Measurements from ENCODE around the gene TNFSF9.
"Not testable (repeated sequence)": the region's sequence is repeated elsewhere in the genome, so short reads cannot be mapped to it uniquely, and the experiment has no call there.

The TNFSF9 gene

GRCh38 chr19:6551091-6551490, 20.3 kb downstream of the TNFSF9 start:
- peaks cover 15% of the 10 kb centered on the region for H3K4me1 ChIP-seq
- H3K27ac ChIP-seq = no peak overlapping the region
- no peaks in the 10 kb centered on the region for H3K27me3 ChIP-seq
- no peak for TF ChIP-seq Cebpa-rat (IDR thresholded peaks at IDR 0.05)
- no peak overlapping the region for H3K4me2 ChIP-seq
- no peak overlapping the region for H3K4me3 ChIP-seq
- no peaks in the 10 kb centered on the region for H3K36me3 ChIP-seq
- no peaks in the 10 kb centered on the region for H4K20me1 ChIP-seq
- H3K9ac ChIP-seq = no peak overlapping the region
- peaks cover 35% of the 10 kb centered on the region for H3K9me3 ChIP-seq

- Histone ChIP-seq H3K4me3 (no peak overlapping the region), H3K27ac (peak overlapping the region; percentile 52; the same call in 1 of the 2 replicates), H3K4me2 (peak overlapping the region; percentile 66)
Observed at GRCh38 chr19:6551607-6552450, 21.0 kb downstream of the TNFSF9 start.

GRCh38 chr19:6556043-6556449, 25.2 kb downstream of the TNFSF9 start:
- no peak overlapping the region for H3K4me3 ChIP-seq
- no peak overlapping the region for H3K4me2 ChIP-seq
- no peaks in the 10 kb centered on the region for H4K20me1 ChIP-seq
- H3K4me1 ChIP-seq = peaks cover 22% of the 10 kb centered on the region
- H3K27ac ChIP-seq = no peak overlapping the region
- H3K9me3 ChIP-seq = peaks cover 8% of the 10 kb centered on the region
- H3K36me3 ChIP-seq = no peaks in the 10 kb centered on the region
- no peaks in the 10 kb centered on the region for H3K27me3 ChIP-seq
- H3K9ac ChIP-seq = no peak overlapping the region
- no peak for TF ChIP-seq Cebpa-rat (IDR thresholded peaks at IDR 0.05)

More at GRCh38 chr19:6551607-6552450, 21.0 kb downstream of the TNFSF9 start:
- Histone ChIP-seq H4K20me1 (no peaks in the 10 kb centered on the region), H3K27me3 (no peaks in the 10 kb centered on the region), H3K9me3 (peaks cover 28% of the 10 kb centered on the region), H3K36me3 (no peaks in the 10 kb centered on the region), H3K4me1 (peaks cover 22% of the 10 kb centered on the region), H3K9ac (no peak overlapping the region)
- TF ChIP-seq Cebpa-rat (IDR thresholded peaks at IDR 0.05) = no peak

GRCh38 chr19:6556480-6557195, 25.8 kb downstream of the TNFSF9 start:
- H3K9ac ChIP-seq = no peak overlapping the region
- no peaks in the 10 kb centered on the region for H3K27me3 ChIP-seq
- H3K4me2 ChIP-seq = peak overlapping the region; percentile 39
- H3K27ac ChIP-seq = no peak overlapping the region
- no peaks in the 10 kb centered on the region for H3K36me3 ChIP-seq
- H3K9me3 ChIP-seq = peaks cover 2% of the 10 kb centered on the region; the same call in 1 of the 2 replicates
- H3K4me1 ChIP-seq = peaks cover 18% of the 10 kb centered on the region
- TF ChIP-seq Cebpa-rat (IDR thresholded peaks at IDR 0.05) = no peak
- no peaks in the 10 kb centered on the region for H4K20me1 ChIP-seq
- H3K4me3 ChIP-seq = no peak overlapping the region

GRCh38 chr19:6562437-6562836, 31.6 kb downstream of the TNFSF9 start:
- not testable (repeated sequence) for H3K9ac ChIP-seq, H3K4me2 ChIP-seq, H4K20me1 ChIP-seq, H3K4me3 ChIP-seq, H3K36me3 ChIP-seq, H3K27me3 ChIP-seq, H3K4me1 ChIP-seq, H3K27ac ChIP-seq
- peaks cover 33% of the 10 kb centered on the region for H3K9me3 ChIP-seq

- TF ChIP-seq Cebpa-rat (IDR thresholded peaks at IDR 0.05) = no peak
- H3K4me3 ChIP-seq = no peak overlapping the region
- no peak overlapping the region for H3K4me2 ChIP-seq
- H3K27ac ChIP-seq = no peak overlapping the region
- no peaks in the 10 kb centered on the region for H3K4me1 ChIP-seq
- no peak overlapping the region for H3K9ac ChIP-seq
- H3K27me3 ChIP-seq = no peaks in the 10 kb centered on the region
- no peaks in the 10 kb centered on the region for H3K36me3 ChIP-seq
- no peaks in the 10 kb centered on the region for H4K20me1 ChIP-seq
- H3K9me3 ChIP-seq = peaks cover 41% of the 10 kb centered on the region
Observed at GRCh38 chr19:6564393-6564792, 33.6 kb downstream of the TNFSF9 start.

GRCh38 chr19:6566727-6567126, 35.9 kb downstream of the TNFSF9 start:
- H3K36me3 ChIP-seq, H3K4me1 ChIP-seq, H3K4me2 ChIP-seq, H4K20me1 ChIP-seq, H3K27ac ChIP-seq, H3K4me3 ChIP-seq, H3K27me3 ChIP-seq, H3K9ac ChIP-seq: not testable (repeated sequence)
- peaks cover 52% of the 10 kb centered on the region for H3K9me3 ChIP-seq

GRCh38 chr19:6568010-6568526, 37.2 kb downstream of the TNFSF9 start:
- TF ChIP-seq Cebpa-rat (IDR thresholded peaks at IDR 0.05) = no peak
- no peak overlapping the region for H3K9ac ChIP-seq
- H3K4me2 ChIP-seq = no peak overlapping the region
- H3K27ac ChIP-seq = no peak overlapping the region
- no peak overlapping the region for H3K4me3 ChIP-seq
- no peaks in the 10 kb centered on the region for H3K27me3 ChIP-seq
- no peaks in the 10 kb centered on the region for H3K36me3 ChIP-seq
- H4K20me1 ChIP-seq = no peaks in the 10 kb centered on the region
- H3K4me1 ChIP-seq = no peaks in the 10 kb centered on the region
- H3K9me3 ChIP-seq = peaks cover 53% of the 10 kb centered on the region

- Histone ChIP-seq H4K20me1 (no peaks in the 10 kb centered on the region), H3K4me3 (no peak overlapping the region), H3K36me3 (no peaks in the 10 kb centered on the region), H3K27ac (no peak overlapping the region), H3K9ac (no peak overlapping the region), H3K27me3 (no peaks in the 10 kb centered on the region), H3K9me3 (peaks cover 50% of the 10 kb centered on the region), H3K4me2 (no peak overlapping the region), H3K4me1 (no peaks in the 10 kb centered on the region)
- TF ChIP-seq Cebpa-rat (IDR thresholded peaks at IDR 0.05) = no peak
Observed at GRCh38 chr19:6568816-6569215, 38.0 kb downstream of the TNFSF9 start.

GRCh38 chr19:6570764-6571163, 39.9 kb downstream of the TNFSF9 start:
- Histone ChIP-seq H3K4me2 (no peak overlapping the region), H3K9ac (no peak overlapping the region), H3K27me3 (no peaks in the 10 kb centered on the region), H4K20me1 (no peaks in the 10 kb centered on the region), H3K27ac (no peak overlapping the region), H3K9me3 (peaks cover 39% of the 10 kb centered on the region), H3K4me1 (peaks cover 5% of the 10 kb centered on the region), H3K36me3 (no peaks in the 10 kb centered on the region), H3K4me3 (no peak overlapping the region)
- TF ChIP-seq Cebpa-rat (IDR thresholded peaks at IDR 0.05) = no peak

Measured in BLaER1 (cell line).